ENCODE results near the gene PIK3R5. TPM values are rescaled to one million over a fixed set of nuclear protein-coding genes. Genes with fewer than 3 reads are reported as not detected.

PIK3R5 gene
- total RNA-seq, 1 experiment from 2014 or later, result 0.09 TPM

- intact Hi-C loops (cut with micrococcal nuclease; ENCODE audit: unreplicated experiment), result no loop called here
- CTCF ChIA-PET, result no interaction called here
Measured at GRCh38 chr17:8870406-8871040, 95.0 kb downstream of the PIK3R5 start.

GRCh38 chr17:8869114-8869815 lies 96.2 kb downstream of the PIK3R5 start:
- no peaks in the 10 kb centered on the region for H3K9me3 ChIP-seq (ENCODE audit: low read depth, low read length, poor library complexity, severe bottlenecking)
- ChIA-PET CTCF (interaction anchor here (0.5 kb wide), 1 partner anchor 9 kb away, joined by 7 read pairs; no protein-coding TSS in a partner anchor), POLR2A (ENCODE audit: low non-redundant PET) (no interaction called here)
- no peaks in the 10 kb centered on the region for H3K36me3 ChIP-seq (ENCODE audit: insufficient read depth, low read length, poor library complexity, severe bottlenecking)
- H3K27me3 ChIP-seq (replicated peaks; ENCODE audit: insufficient read depth, low read depth, low read length, poor library complexity), result no peaks in the 10 kb centered on the region
- H3K4me3 ChIP-seq (ENCODE audit: low read depth, low read length, poor library complexity, severe bottlenecking), result no peak overlapping the region
- no peaks in the 10 kb centered on the region for H3K4me1 ChIP-seq (ENCODE audit: insufficient read depth, low read length, poor library complexity, severe bottlenecking)
- TF ChIP-seq CTCF (conservative IDR thresholded peaks at IDR 0.05; ENCODE audit: low read depth, low read length), result no peak
- TF ChIP-seq EZH2 (IDR thresholded peaks at IDR 0.05; ENCODE audit: borderline replicate concordance, low read depth, low read length, poor library complexity, severe bottlenecking), result no peak
- intact Hi-C loops (cut with micrococcal nuclease; ENCODE audit: unreplicated experiment), result no loop called here
- BruUV-seq (replicated peaks), result no TSS peak
- no peak for DNase-seq (ENCODE audit: low spot score)
- H3K27ac ChIP-seq (ENCODE audit: low read depth, low read length, poor library complexity, severe bottlenecking), result no peak overlapping the region

More at GRCh38 chr17:8870406-8871040, 95.0 kb downstream of the PIK3R5 start:
- no peaks in the 10 kb centered on the region for H3K9me3 ChIP-seq (ENCODE audit: low read depth, low read length, poor library complexity, severe bottlenecking)
- POLR2A ChIA-PET (ENCODE audit: low non-redundant PET), result no interaction called here
- no peak overlapping the region for H3K27ac ChIP-seq (ENCODE audit: low read depth, low read length, poor library complexity, severe bottlenecking)
- H3K4me1 ChIP-seq (ENCODE audit: insufficient read depth, low read length, poor library complexity, severe bottlenecking), result no peaks in the 10 kb centered on the region
- H3K4me3 ChIP-seq (ENCODE audit: low read depth, low read length, poor library complexity, severe bottlenecking), result no peak overlapping the region
- TF ChIP-seq EZH2 (IDR thresholded peaks at IDR 0.05; ENCODE audit: borderline replicate concordance, low read depth, low read length, poor library complexity, severe bottlenecking) (no peak), CTCF (conservative IDR thresholded peaks at IDR 0.05; ENCODE audit: low read depth, low read length) (no peak)
- no TSS peak for BruUV-seq (replicated peaks)
- DNase-seq (ENCODE audit: low spot score), result no peak
- H3K27me3 ChIP-seq (replicated peaks; ENCODE audit: insufficient read depth, low read depth, low read length, poor library complexity), result no peaks in the 10 kb centered on the region
- H3K36me3 ChIP-seq (ENCODE audit: insufficient read depth, low read length, poor library complexity, severe bottlenecking), result no peaks in the 10 kb centered on the region

GRCh38 chr17:8868529-8868951 lies 97.0 kb downstream of the PIK3R5 start:
- intact Hi-C loops (cut with micrococcal nuclease; ENCODE audit: unreplicated experiment), result no loop called here
- POLR2A ChIA-PET (ENCODE audit: low non-redundant PET), result no interaction called here

More at GRCh38 chr17:8868529-8868951, 97.0 kb downstream of the PIK3R5 start:
- BruUV-seq (replicated peaks), result no TSS peak
- no peak for DNase-seq (ENCODE audit: low spot score)
- no peak for TF ChIP-seq CTCF (conservative IDR thresholded peaks at IDR 0.05; ENCODE audit: low read depth, low read length)
- TF ChIP-seq EZH2 (IDR thresholded peaks at IDR 0.05; ENCODE audit: borderline replicate concordance, low read depth, low read length, poor library complexity, severe bottlenecking), result no peak
- Histone ChIP-seq H3K9me3 (ENCODE audit: low read depth, low read length, poor library complexity, severe bottlenecking) (no peaks in the 10 kb centered on the region), H3K4me3 (ENCODE audit: low read depth, low read length, poor library complexity, severe bottlenecking) (no peak overlapping the region), H3K27me3 (replicated peaks; ENCODE audit: insufficient read depth, low read depth, low read length, poor library complexity) (no peaks in the 10 kb centered on the region), H3K36me3 (ENCODE audit: insufficient read depth, low read length, poor library complexity, severe bottlenecking) (no peaks in the 10 kb centered on the region), H3K27ac (ENCODE audit: low read depth, low read length, poor library complexity, severe bottlenecking) (no peak overlapping the region), H3K4me1 (ENCODE audit: insufficient read depth, low read length, poor library complexity, severe bottlenecking) (no peaks in the 10 kb centered on the region)
- CTCF ChIA-PET, result no interaction called here

Measured in A673 (cell line).